HepG2 (cell line): ENCODE results near the gene PRKG1.

Source experiments
- CCAR2 ChIP-seq: fragments of 200-400 bp; formaldehyde crosslinking; optimal IDR thresholded peaks from 2 replicates; pipeline ENCODE3; 2018; ENCODE audit warnings: low read depth, mild to moderate bottlenecking, low read length, moderate library complexity
- DPF2 ChIP-seq: sonication (generic); formaldehyde crosslinking; IDR thresholded peaks from 2 replicates; pipeline ENCODE4 v1.4.0; 2020; ENCODE audit warnings: mild to moderate bottlenecking, low read depth, missing genetic modification reagents, borderline replicate concordance
- EZH2 ChIP-seq: conservative IDR thresholded peaks from 2 replicates; pipeline ENCODE4 v1.6.1; 2012; ENCODE audit warnings: mild to moderate bottlenecking, low read depth, low read length, moderate library complexity
- MTA3 ChIP-seq: sonication (generic); formaldehyde crosslinking; IDR thresholded peaks from 2 replicates; pipeline ENCODE4 v1.4.0; 2020; ENCODE audit warnings: missing genetic modification reagents
- NFRKB ChIP-seq: fragments of 450-650 bp; IDR thresholded peaks from 2 replicates; pipeline ENCODE4 v1.6.1; 2017
- NFYB ChIP-seq: sonication (generic); formaldehyde crosslinking; IDR thresholded peaks from 2 replicates; pipeline ENCODE4 v1.4.0; 2020; ENCODE audit warnings: missing genetic modification reagents
- POLR2AphosphoS5 ChIP-seq: IDR thresholded peaks from 2 replicates; pipeline ENCODE4 v1.6.1; 2012; ENCODE audit warnings: low read depth, low read length
- RAD21 ChIP-seq: fragments of 450-650 bp; formaldehyde crosslinking; IDR thresholded peaks from 2 replicates; pipeline ENCODE4 v1.5.0; 2020; ENCODE audit warnings: mild to moderate bottlenecking
- SAFB2 ChIP-seq: sonication (generic); formaldehyde crosslinking; IDR thresholded peaks from 2 replicates; pipeline ENCODE4 v1.5.1; 2020; ENCODE audit warnings: missing genetic modification reagents, low read depth, mild to moderate bottlenecking, borderline replicate concordance
- SIN3B ChIP-seq: fragments of 150-350 bp; IDR thresholded peaks from 2 replicates; pipeline ENCODE4 v1.6.1; 2014; ENCODE audit warnings: low read length
- ZNF333 ChIP-seq: sonication (generic); formaldehyde crosslinking; IDR thresholded peaks from 2 replicates; pipeline ENCODE4 v1.4.0; 2020; ENCODE audit warnings: mild to moderate bottlenecking, missing genetic modification reagents, borderline replicate concordance
- ZNF343 ChIP-seq: sonication (generic); formaldehyde crosslinking; IDR thresholded peaks from 2 replicates; pipeline ENCODE4 v1.4.0; 2020; ENCODE audit warnings: mild to moderate bottlenecking, missing genetic modification reagents
- TF ChIP-seq, protein P1 (sequence below): IDR thresholded peaks from 2 replicates; pipeline ENCODE4 v1.6.1; 2012; ENCODE audit warnings: inconsistent platforms

DNA sequence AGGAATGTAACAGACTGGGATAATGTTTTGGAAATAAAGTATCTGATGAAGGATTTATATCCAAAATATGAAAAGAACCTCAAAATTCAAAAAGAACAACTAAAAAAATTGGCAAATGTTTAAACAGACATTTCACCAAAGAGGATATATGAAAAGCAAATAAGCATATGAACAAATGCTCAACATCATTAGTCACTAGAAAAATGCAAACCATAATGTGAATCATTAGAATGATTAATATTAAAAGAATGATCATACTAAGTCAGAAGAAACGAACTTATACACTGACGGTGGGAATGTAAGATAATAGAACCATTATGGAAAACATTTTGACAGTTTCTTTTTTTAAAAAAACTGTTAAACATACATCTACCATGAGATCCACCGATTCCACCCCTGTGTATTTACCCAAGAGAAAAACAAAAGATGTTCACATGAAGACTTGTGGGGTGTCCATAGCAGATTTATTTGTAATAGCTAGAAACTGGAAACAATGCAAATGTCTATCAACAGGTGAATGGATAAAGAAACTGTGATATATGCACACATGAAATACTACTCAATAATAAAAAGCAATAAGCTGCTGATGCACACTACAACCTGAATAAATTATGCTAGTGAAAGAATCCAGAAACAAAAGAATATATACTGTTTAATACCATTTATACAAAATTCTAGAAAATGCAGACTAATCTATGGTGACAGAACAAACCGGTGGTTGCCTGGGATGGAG is 35.7 kb downstream of the PRKG1 start:
- TF ChIP-seq SIN3B (no peak), CCAR2 (no peak), SAFB2 (CRISPR knock-in tag) (no peak), RAD21 (no peak), POLR2AphosphoS5 (no peak), EZH2 (no peak), DPF2 (no peak), ZNF333 (CRISPR knock-in tag) (no peak), NFYB (no peak), MTA3 (CRISPR knock-in tag) (no peak), ZNF343 (no peak), NFRKB (no peak)
- TF ChIP-seq, protein P1, sequence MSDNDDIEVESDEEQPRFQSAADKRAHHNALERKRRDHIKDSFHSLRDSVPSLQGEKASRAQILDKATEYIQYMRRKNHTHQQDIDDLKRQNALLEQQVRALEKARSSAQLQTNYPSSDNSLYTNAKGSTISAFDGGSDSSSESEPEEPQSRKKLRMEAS, result no peak
